ENCODE measurements around the gene BARHL1.

The BARHL1 gene

GRCh38 chr9:132622159-132622558 is 39.8 kb downstream of the BARHL1 start:
- no peak for DNase-seq (ENCODE audit: low read depth)
- no peak for TF ChIP-seq CTCF (IDR thresholded peaks at IDR 0.05; ENCODE audit: control insufficient read depth, insufficient read depth, low read depth, low read length, missing control alignments)
- H3K4me3 ChIP-seq (ENCODE audit: control insufficient read depth, low read depth, low read length) = no peak overlapping the region

GRCh38 chr9:132626285-132626684 is 43.9 kb downstream of the BARHL1 start:
- H3K4me3 ChIP-seq (ENCODE audit: control insufficient read depth, low read depth, low read length) = no peak overlapping the region
- no peak for TF ChIP-seq CTCF (IDR thresholded peaks at IDR 0.05; ENCODE audit: control insufficient read depth, insufficient read depth, low read depth, low read length, missing control alignments)
- no peak for DNase-seq (ENCODE audit: low read depth)

- no peak for TF ChIP-seq CTCF (IDR thresholded peaks at IDR 0.05; ENCODE audit: control insufficient read depth, insufficient read depth, low read depth, low read length, missing control alignments)
- DNase-seq (ENCODE audit: low read depth) = no peak
- no peak overlapping the region for H3K4me3 ChIP-seq (ENCODE audit: control insufficient read depth, low read depth, low read length)
Observed at GRCh38 chr9:132627106-132627505, 44.7 kb downstream of the BARHL1 start.

- no peak for DNase-seq (ENCODE audit: low read depth)
- TF ChIP-seq CTCF (IDR thresholded peaks at IDR 0.05; ENCODE audit: control insufficient read depth, insufficient read depth, low read depth, low read length, missing control alignments) = no peak
Observed at GRCh38 chr9:132627594-132627993, 45.2 kb downstream of the BARHL1 start.

GRCh38 chr9:132628746-132629145 is 46.3 kb downstream of the BARHL1 start:
- no peak for DNase-seq (ENCODE audit: low read depth)
- no peak for TF ChIP-seq CTCF (IDR thresholded peaks at IDR 0.05; ENCODE audit: control insufficient read depth, insufficient read depth, low read depth, low read length, missing control alignments)

More at GRCh38 chr9:132627594-132627993, 45.2 kb downstream of the BARHL1 start:
- no peak overlapping the region for H3K4me3 ChIP-seq (ENCODE audit: control insufficient read depth, low read depth, low read length)

GRCh38 chr9:132630116-132630515 is 47.7 kb downstream of the BARHL1 start:
- H3K4me3 ChIP-seq (ENCODE audit: control insufficient read depth, low read depth, low read length) = no peak overlapping the region
- no peak for TF ChIP-seq CTCF (IDR thresholded peaks at IDR 0.05; ENCODE audit: control insufficient read depth, insufficient read depth, low read depth, low read length, missing control alignments)
- no peak for DNase-seq (ENCODE audit: low read depth)

More at GRCh38 chr9:132628746-132629145, 46.3 kb downstream of the BARHL1 start:
- no peak overlapping the region for H3K4me3 ChIP-seq (ENCODE audit: control insufficient read depth, low read depth, low read length)

- no peak for TF ChIP-seq CTCF (IDR thresholded peaks at IDR 0.05; ENCODE audit: control insufficient read depth, insufficient read depth, low read depth, low read length, missing control alignments)
- DNase-seq (ENCODE audit: low read depth) = no peak
Observed at GRCh38 chr9:132630811-132631210, 48.4 kb downstream of the BARHL1 start.

More at GRCh38 chr9:132630811-132631210, 48.4 kb downstream of the BARHL1 start:
- H3K4me3 ChIP-seq (ENCODE audit: control insufficient read depth, low read depth, low read length) = no peak overlapping the region
